GM18498 (cell line): ENCODE measurements around the gene LAMA4.

ENCODE experiments used
- ATAC-seq: cut with Tn5 transposase; IDR thresholded peaks from one replicate; pipeline ENCODE4 v1.9.1; 2021; ENCODE audit warnings: mild to moderate bottlenecking, moderate library complexity; ENCODE audit not compliant: unreplicated experiment

LAMA4 gene

GRCh38 chr6:112253841-112254816 is at the start of gene LAMA4:
LAMA4 (minus strand) TSS chr6:112254567; CDS start chr6:112254150, 417 bp downstream.
- ATAC-seq, result peak; percentile 52

- no peak for ATAC-seq
Measured at GRCh38 chr6:112302142-112302705, 47.9 kb upstream of the LAMA4 start.

- ATAC-seq, result no peak
Measured at GRCh38 chr6:112300896-112301295, 46.5 kb upstream of the LAMA4 start.

- ATAC-seq, result no peak
Measured at GRCh38 chr6:112298816-112299281, 44.5 kb upstream of the LAMA4 start.

- no peak for ATAC-seq
Measured at GRCh38 chr6:112298021-112298745, 43.8 kb upstream of the LAMA4 start.

- ATAC-seq, result no peak
Measured at GRCh38 chr6:112296694-112297093, 42.3 kb upstream of the LAMA4 start.

- peak; percentile 68 for ATAC-seq
Measured at GRCh38 chr6:112296122-112296521, 41.8 kb upstream of the LAMA4 start.

- no peak for ATAC-seq
Measured at GRCh38 chr6:112291161-112291762, 36.9 kb upstream of the LAMA4 start.

GRCh38 chr6:112289038-112289566 is 34.7 kb upstream of the LAMA4 start:
- no peak for ATAC-seq

- ATAC-seq, result no peak
Measured at GRCh38 chr6:112288475-112288874, 34.1 kb upstream of the LAMA4 start.

- ATAC-seq, result no peak
Measured at GRCh38 chr6:112287577-112288225, 33.3 kb upstream of the LAMA4 start.

GRCh38 chr6:112286500-112287144 is 32.3 kb upstream of the LAMA4 start:
- ATAC-seq, result no peak

- ATAC-seq, result peak; percentile 88
Measured at GRCh38 chr6:112286010-112286409, 31.6 kb upstream of the LAMA4 start.

- ATAC-seq, result no peak
Measured at GRCh38 chr6:112284603-112285002, 30.2 kb upstream of the LAMA4 start.

GRCh38 chr6:112283621-112284020 is 29.3 kb upstream of the LAMA4 start:
- ATAC-seq, result no peak

GRCh38 chr6:112281821-112282615 is 27.7 kb upstream of the LAMA4 start:
- no peak for ATAC-seq

- no peak for ATAC-seq
Measured at GRCh38 chr6:112279031-112279935, 24.9 kb upstream of the LAMA4 start.

- ATAC-seq, result no peak
Measured at GRCh38 chr6:112275365-112275764, 21.0 kb upstream of the LAMA4 start.
